Measurements from ENCODE around the gene ANKRD17. TPM values are rescaled to one million over a fixed set of nuclear protein-coding genes. Genes with fewer than 3 reads are reported as not detected.

Gene ANKRD17
- polyA plus RNA-seq, 1 of the 3 experiments (the other 2 are of a cell fraction) = 25.6 TPM

DNA sequence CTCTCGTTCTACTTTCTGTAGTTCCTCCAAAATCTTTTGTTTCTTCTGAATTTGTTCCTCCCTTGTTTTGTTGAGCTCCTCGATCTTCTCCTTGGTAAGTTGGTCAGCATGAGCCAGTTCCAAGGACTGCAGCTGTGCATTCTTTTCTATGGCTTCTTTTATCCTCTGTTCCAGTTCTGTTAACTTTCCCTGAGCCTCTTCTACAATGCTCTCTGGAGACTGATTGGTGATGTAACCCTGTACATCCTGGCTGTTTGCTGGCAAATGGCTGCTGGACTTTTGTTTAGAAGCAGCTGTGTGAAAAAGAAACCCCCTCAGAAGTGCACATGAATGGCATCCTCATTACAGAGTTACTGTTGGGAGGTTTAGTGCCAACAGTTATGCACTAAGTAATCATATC, 118.6 kb downstream of the ANKRD17 start:
- no peak overlapping the region for H3K4me2 ChIP-seq
- CTCF ChIA-PET = interaction anchor here (0.6 to 1.7 kb wide), 3 partner anchors 12 to 118 kb away, joined by 3 to 6 read pairs (median 6); partner anchors contain the start of gene ANKRD17
- H3K4me3 ChIP-seq (ENCODE audit: low read depth in 2 of 2, low read length in 1 of 2) = no peak overlapping the region
- whole genome bisulfite sequencing (ENCODE audit: low lambda C conversion rate) = 96% methylated on average over 2 of the region's 2 CpGs
- no peaks in the 10 kb centered on the region; a peak in 1 of 4 replicates for H3K4me1 ChIP-seq (ENCODE audit: control insufficient read depth in 1 of 2, insufficient read depth in 2 of 2, low read depth in 1 of 2, low read length in 1 of 2)
- no peaks in the 10 kb centered on the region for H3K9me2 ChIP-seq
- DNase-seq = no peak
- H3K9me3 ChIP-seq = no peaks in the 10 kb centered on the region
- H3K36me3 ChIP-seq (replicated peaks in 1 of 2; ENCODE audit: control insufficient read depth in 1 of 2, insufficient read depth in 2 of 2, low read length in 1 of 2) = peaks cover 92 to 95% of the 10 kb centered on the region in 2 experiments
- peaks cover 18% of the 10 kb centered on the region for H3F3A ChIP-seq (replicated peaks; ENCODE audit: insufficient read depth)
- no peak overlapping the region for H2AFZ ChIP-seq (ENCODE audit: low read depth)
- TF ChIP-seq NFIC (IDR thresholded peaks at IDR 0.05; ENCODE audit: borderline replicate concordance) (no peak), RFX5 (IDR thresholded peaks at IDR 0.05; ENCODE audit: low read length) (no peak), FOSL2 (IDR thresholded peaks at IDR 0.05; ENCODE audit: borderline replicate concordance, low read depth) (no peak), EZH2phosphoT487 (IDR thresholded peaks at IDR 0.05; ENCODE audit: borderline replicate concordance, low read depth) (no peak), FOXJ3 (CRISPR knock-in tag; IDR thresholded peaks at IDR 0.05) (no peak), EP300 (IDR thresholded peaks at IDR 0.05; ENCODE audit: borderline replicate concordance in 1 of 2, low read depth in 1 of 2, low read length in 1 of 2) (no peak), MAX (IDR thresholded peaks at IDR 0.05; ENCODE audit: low read depth) (no peak), RCOR1 (IDR thresholded peaks at IDR 0.05; ENCODE audit: low read length) (no peak), TCF12 (IDR thresholded peaks at IDR 0.05) (no peak), ELF1 (IDR thresholded peaks at IDR 0.05) (no peak), FOXM1 (IDR thresholded peaks at IDR 0.05; ENCODE audit: low read depth) (no peak), GABPA (IDR thresholded peaks at IDR 0.05; ENCODE audit: low read depth) (no peak), IRF3 (IDR thresholded peaks at IDR 0.05; ENCODE audit: low read depth, low read length) (no peak)
- H4K20me1 ChIP-seq (ENCODE audit: insufficient read depth) = no peaks in the 10 kb centered on the region
- no peak overlapping the region for H3K27ac ChIP-seq (ENCODE audit: low read depth in 2 of 2, low read length in 1 of 2)
- H3K27me3 ChIP-seq (ENCODE audit: insufficient read depth) = no peaks in the 10 kb centered on the region
- POLR2A ChIA-PET = no interaction called here
- H3K79me2 ChIP-seq (ENCODE audit: insufficient read depth) = peaks cover 18% of the 10 kb centered on the region; the same call in 1 of the 2 replicates
- H3K9ac ChIP-seq = no peak overlapping the region

DNA sequence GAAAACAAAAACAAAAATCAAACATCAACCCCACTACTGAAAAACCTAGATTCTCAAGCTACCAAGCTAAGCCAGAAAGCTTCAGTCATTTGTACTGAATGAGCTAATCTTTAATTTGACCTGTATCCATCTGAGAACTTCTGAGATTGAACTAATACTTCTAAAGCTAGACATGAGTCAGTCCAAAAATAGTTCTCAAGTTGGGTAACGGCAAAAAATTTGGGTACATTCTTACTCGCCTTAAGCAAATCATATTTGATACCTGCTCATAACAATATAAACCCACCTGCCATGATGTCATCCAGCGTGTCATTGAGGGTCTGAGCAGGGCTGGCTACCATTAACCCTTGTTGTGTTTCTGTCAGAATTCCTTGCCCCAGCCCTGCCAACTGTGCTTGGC, 119.4 kb downstream of the ANKRD17 start:
- H3K79me2 ChIP-seq (ENCODE audit: insufficient read depth) = peaks cover 18% of the 10 kb centered on the region; the same call in 1 of the 2 replicates
- 98% methylated on average over 3 of the region's 3 CpGs for WGBS (ENCODE audit: low lambda C conversion rate)
- H3K9ac ChIP-seq = no peak overlapping the region
- no peaks in the 10 kb centered on the region for H3K9me3 ChIP-seq
- peaks cover 93 to 95% of the 10 kb centered on the region in 2 experiments for H3K36me3 ChIP-seq (replicated peaks in 1 of 2; ENCODE audit: control insufficient read depth in 1 of 2, insufficient read depth in 2 of 2, low read length in 1 of 2)
- H3K27ac ChIP-seq (ENCODE audit: low read depth in 2 of 2, low read length in 1 of 2) = no peak overlapping the region; a peak in 1 of 4 replicates
- no peak for DNase-seq
- POLR2A ChIA-PET = no interaction called here
- H3K4me3 ChIP-seq (ENCODE audit: low read depth in 2 of 2, low read length in 1 of 2) = no peak overlapping the region
- no peaks in the 10 kb centered on the region; a peak in 1 of 4 replicates for H3K4me1 ChIP-seq (ENCODE audit: control insufficient read depth in 1 of 2, insufficient read depth in 2 of 2, low read depth in 1 of 2, low read length in 1 of 2)
- no peak overlapping the region for H2AFZ ChIP-seq (ENCODE audit: low read depth)
- H4K20me1 ChIP-seq (ENCODE audit: insufficient read depth) = no peaks in the 10 kb centered on the region
- no peak overlapping the region for H3K4me2 ChIP-seq
- no peaks in the 10 kb centered on the region for H3K9me2 ChIP-seq
- CTCF ChIA-PET = interaction anchor here (1.3 to 1.7 kb wide), 2 partner anchors 11 to 118 kb away, joined by 6 read pairs; partner anchors contain the start of gene ANKRD17
- H3F3A ChIP-seq (replicated peaks; ENCODE audit: insufficient read depth) = peaks cover 16% of the 10 kb centered on the region
- H3K27me3 ChIP-seq (ENCODE audit: insufficient read depth) = no peaks in the 10 kb centered on the region
- no peak for TF ChIP-seq FOSL2 (IDR thresholded peaks at IDR 0.05; ENCODE audit: borderline replicate concordance, low read depth)
- no peak for TF ChIP-seq RXRA (IDR thresholded peaks at IDR 0.05; ENCODE audit: borderline replicate concordance, low read depth)
- no peak for TF ChIP-seq JUND (IDR thresholded peaks at IDR 0.05)
- TF ChIP-seq RCOR1 (IDR thresholded peaks at IDR 0.05; ENCODE audit: low read length) = no peak
- TF ChIP-seq GABPA (IDR thresholded peaks at IDR 0.05; ENCODE audit: low read depth) = no peak
- no peak for TF ChIP-seq SIN3A (IDR thresholded peaks at IDR 0.05; ENCODE audit: borderline replicate concordance, low read depth, low read length)
- no peak for TF ChIP-seq TEAD4 (IDR thresholded peaks at IDR 0.05; ENCODE audit: borderline replicate concordance, insufficient read depth)
- TF ChIP-seq YY1 (IDR thresholded peaks at IDR 0.05; ENCODE audit: low read depth) = no peak
- no peak for TF ChIP-seq USF1 (IDR thresholded peaks at IDR 0.05; ENCODE audit: borderline replicate concordance, low read depth)
- no peak for TF ChIP-seq EZH2phosphoT487 (IDR thresholded peaks at IDR 0.05; ENCODE audit: borderline replicate concordance, low read depth)
- no peak for TF ChIP-seq MAX (IDR thresholded peaks at IDR 0.05; ENCODE audit: low read depth)
- TF ChIP-seq, protein P1, sequence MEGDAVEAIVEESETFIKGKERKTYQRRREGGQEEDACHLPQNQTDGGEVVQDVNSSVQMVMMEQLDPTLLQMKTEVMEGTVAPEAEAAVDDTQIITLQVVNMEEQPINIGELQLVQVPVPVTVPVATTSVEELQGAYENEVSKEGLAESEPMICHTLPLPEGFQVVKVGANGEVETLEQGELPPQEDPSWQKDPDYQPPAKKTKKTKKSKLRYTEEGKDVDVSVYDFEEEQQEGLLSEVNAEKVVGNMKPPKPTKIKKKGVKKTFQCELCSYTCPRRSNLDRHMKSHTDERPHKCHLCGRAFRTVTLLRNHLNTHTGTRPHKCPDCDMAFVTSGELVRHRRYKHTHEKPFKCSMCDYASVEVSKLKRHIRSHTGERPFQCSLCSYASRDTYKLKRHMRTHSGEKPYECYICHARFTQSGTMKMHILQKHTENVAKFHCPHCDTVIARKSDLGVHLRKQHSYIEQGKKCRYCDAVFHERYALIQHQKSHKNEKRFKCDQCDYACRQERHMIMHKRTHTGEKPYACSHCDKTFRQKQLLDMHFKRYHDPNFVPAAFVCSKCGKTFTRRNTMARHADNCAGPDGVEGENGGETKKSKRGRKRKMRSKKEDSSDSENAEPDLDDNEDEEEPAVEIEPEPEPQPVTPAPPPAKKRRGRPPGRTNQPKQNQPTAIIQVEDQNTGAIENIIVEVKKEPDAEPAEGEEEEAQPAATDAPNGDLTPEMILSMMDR (IDR thresholded peaks at IDR 0.05) = no peak
- TF ChIP-seq, protein P2, sequence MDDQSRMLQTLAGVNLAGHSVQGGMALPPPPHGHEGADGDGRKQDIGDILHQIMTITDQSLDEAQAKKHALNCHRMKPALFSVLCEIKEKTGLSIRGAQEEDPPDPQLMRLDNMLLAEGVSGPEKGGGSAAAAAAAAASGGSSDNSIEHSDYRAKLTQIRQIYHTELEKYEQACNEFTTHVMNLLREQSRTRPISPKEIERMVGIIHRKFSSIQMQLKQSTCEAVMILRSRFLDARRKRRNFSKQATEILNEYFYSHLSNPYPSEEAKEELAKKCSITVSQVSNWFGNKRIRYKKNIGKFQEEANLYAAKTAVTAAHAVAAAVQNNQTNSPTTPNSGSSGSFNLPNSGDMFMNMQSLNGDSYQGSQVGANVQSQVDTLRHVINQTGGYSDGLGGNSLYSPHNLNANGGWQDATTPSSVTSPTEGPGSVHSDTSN (IDR thresholded peaks at IDR 0.05) = no peak
- no peak for TF ChIP-seq MXI1 (IDR thresholded peaks at IDR 0.05; ENCODE audit: low read depth, low read length)
- TF ChIP-seq TAF1 (IDR thresholded peaks at IDR 0.05; ENCODE audit: borderline replicate concordance, low read depth, low read length) = no peak

Data from SK-N-SH (cell line).